ENCODE data around the gene SSTR3.

The SSTR3 gene

DNA sequence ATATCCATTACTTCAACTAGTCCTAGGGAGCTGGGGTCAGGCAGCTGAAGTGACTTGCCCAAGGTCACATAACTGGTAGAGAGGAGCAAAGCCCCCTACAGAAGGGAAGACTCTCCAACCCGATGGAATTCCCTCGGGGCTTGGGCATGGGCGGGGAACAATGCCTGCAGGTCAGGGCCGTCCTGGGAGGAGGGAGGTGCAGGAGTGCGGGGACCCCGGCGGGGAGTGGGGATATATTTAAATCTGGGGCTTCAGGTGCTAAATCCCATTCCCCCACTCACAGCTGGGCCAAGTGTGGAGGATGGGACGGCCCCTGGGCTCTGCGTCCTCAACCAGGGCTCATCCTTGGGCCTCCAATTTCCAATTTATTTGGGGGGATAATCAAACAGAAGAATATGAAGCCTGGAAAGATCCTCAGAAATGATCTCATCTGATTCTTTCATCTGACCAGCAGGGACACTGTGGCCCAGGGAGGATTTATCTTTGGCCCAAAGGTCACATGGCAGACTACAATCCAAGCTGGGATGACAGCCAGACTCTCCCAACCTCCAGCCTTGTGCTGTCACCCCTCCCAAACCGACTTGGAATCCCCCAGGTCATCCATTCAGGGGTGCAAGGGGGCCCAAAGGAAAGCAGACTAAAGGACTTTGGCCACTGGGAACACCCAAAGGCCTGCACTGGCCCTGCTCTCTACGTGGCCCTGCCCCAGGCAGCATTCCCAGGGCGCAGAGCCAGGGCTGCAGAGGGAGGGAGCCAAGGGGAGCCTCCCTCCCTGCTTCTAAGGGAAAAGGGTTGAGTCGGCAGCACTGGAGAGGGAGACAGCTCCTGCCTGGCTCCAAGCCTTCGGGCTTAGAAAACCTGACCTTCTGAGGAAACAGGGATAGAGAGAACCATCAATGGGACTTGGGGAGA lies 15.5 kb downstream of the SSTR3 start:
- DNase-seq (ENCODE audit: low spot score), result no peak

DNA sequence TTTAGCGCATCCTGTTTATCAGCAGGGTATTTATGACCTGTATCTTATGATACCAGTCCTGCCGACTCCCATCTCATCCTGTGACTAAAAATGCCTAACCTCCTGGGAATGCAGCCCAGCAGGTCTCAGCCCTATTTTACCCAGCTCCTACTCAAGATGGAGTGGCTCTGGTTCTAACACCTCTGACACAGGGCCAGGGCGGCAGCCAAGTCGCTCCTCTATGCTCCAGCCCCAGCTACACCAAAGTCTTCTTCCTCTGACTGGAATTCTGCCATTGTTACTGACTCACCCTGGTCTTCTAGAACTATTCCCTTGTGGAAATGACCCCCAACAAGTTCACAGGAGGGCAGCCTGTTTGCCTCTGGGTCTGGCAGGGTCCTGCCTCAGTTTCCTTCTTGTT lies 16.4 kb downstream of the SSTR3 start:
- DNase-seq (ENCODE audit: low spot score), result no peak

DNA sequence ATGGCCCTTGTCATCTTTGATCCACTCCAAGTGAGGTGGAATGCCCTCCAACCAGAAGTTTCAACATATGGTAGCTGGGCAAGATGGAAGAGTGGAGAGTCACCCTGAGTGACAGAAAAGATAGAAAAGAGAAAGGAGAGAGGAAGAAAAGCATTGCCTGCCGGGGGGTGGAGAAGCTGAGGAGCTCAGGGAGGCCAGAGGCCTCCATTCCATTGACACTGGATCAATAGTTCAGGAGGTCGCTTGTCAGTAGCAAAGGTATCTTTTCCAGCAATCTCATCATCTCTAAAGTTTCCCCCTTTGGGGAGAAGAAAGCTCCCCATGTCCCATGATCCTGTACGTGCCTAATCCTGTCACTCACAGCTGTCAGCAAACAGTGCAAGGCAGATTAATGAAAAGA lies 17.5 kb downstream of the SSTR3 start:
- DNase-seq (ENCODE audit: low spot score), result no peak

DNA sequence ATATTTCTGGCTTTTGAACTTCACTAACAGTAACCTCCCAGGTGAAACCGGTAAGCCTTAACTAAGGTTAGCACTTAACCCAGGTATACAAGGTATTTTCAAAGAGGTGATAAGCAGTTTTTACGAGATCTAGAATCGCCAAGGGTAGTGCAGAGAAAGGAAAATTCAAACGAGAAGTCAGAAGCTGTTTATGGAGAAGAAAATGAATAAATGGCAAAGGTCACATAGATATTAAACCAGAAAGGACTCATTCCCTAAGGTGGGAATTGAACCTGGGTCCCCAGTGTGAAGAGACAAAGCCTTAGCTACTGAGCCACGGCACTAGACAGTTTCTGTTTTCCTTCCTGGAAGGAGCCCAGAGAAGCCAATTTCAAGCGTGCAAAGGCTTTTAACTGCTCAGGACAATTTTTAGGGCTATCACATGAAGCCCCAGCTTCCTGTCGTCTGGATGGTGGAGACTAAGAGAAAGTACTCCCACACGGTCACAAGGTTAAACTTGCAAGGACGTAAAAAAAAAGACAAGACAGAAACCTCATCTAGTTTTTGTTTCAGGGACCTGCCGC lies 18.6 kb downstream of the SSTR3 start:
- DNase-seq (ENCODE audit: low spot score), result no peak

DNA sequence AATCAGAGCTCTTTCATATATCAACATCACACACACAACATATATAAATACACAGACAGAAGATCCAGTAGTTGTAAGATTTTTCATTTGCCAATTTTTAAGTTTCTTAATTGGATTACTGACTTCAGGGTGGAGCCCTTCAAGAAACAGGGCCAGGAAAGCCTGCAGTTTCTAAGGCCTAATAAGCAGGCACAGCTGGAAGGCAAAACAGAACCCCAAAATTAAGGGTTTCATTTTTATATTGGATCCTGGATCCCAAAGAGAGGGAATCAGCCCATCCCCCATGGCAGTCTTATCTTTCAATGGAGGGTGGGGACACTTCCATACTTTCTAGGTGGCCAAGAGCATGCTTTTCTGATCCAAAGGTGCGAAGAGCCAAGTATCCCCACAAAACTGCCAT lies 19.5 kb downstream of the SSTR3 start:
- DNase-seq (ENCODE audit: low spot score), result no peak

DNA sequence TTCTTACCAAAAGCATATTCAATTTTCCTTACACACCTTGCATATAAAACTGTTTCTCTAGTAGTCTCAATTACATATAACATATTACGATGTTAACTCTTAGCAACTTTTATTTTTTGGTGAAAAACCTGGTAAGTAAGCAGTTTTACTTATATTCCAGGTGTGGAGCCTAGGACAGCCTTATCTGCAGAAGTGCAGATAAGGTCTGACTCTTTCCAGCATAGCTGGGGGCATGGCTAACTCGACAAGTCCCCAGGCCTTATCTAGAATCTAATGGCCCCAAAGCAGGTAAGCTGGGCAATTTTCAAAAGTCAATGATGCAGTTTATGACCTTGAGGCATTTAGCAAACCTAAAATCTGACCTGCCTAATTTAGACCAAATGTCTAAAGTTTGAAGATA lies 20.1 kb downstream of the SSTR3 start:
- no peak for DNase-seq (ENCODE audit: low spot score)

DNA sequence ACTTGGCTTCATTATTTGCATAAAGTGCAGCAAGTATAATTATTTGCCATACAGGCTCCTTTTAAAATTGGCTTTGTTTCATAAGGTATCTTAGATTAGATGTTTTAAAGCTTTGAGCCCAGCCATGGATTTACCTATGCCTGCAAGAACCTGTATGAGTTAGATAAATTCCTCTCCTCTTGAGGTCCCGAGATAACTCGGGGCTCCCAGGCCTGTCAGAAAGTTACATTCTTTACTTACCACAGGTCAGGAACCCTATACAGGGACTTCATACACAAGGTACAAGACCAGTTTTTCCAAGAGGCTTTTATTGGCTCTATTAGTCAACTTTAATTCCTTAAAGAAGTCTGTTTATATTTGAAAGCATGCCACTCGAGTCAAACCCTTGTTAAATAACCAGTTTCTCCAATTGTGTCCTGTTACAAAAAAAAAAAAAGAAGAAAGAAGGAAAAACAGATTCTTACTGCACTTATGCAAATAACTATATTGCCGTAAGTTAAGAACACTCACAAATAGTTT lies 22.0 kb downstream of the SSTR3 start:
- DNase-seq (ENCODE audit: low spot score), result no peak

DNA sequence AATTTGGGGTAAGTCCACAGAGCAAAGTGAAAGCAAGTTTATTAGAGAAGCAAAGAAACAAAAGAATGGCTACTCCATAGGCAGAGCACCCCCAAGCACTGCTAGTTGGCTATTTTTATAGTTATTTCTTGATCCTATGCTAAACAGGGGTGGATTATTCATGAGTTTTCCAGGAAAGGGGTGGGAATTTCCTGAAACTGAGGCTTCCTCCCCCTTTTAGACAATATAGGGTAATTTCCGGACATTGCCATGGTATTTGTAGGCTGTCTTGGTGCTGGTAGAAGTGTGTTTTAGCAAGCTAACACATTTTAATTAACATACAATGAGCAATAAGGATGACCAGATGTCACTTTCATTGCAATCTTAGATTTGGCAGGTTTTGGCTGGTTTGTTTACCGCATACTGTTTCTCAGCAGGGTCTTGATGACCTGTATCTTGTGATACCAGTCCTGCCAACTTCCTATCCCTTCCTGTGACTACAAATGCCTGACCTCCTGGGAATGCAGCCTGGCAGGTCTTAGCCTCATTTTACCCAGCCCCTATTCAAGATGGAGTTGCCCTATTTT lies 23.3 kb downstream of the SSTR3 start:
- no peak for DNase-seq (ENCODE audit: low spot score)

DNA sequence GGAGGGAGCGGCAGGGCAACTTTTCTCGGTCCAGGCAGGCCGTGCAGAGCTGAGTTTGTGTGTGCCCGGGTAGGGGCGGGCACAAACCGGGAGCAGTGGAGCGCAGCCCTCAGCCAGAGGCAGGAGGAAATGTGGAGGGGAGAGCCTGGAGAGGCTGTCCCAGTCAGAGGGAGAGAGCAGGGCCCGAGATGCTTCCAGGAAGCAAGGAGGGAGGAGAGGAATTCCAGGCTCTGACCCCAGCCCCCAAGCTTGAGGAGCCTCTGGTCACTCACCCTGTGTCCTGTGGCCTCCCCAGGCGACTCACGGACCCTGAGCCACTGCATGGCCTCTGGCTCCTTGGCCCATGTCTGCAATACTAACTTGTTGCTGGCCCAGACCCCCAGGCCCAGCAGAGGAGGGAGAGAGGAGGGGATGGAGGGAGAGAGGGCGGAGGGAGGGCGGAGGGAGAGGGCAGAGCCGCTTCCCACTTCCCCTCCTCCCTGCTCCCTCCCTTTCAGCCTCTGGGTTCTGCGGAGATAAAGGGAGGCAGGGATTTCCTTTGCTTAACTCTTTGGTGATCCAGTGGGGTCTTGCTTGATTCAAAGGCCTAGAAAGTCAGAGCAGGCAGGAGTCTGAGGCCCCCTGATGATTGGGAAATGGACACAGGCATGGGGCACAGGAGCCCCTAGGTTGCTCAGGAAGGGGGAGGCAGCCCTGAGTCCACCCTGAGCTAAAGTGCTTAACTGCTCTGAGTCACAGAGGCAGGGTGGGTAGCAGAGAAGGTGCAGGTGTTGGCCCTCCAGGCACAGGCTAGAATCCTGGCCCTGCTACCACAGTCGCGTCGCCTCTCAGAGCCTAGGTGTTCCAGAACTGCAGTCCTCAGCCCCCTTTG lies 24.2 kb downstream of the SSTR3 start, which contains the start of gene C1QTNF6:
C1QTNF6 (minus strand) TSS at position 357 of the 871 bp plus-strand sequence; CDS start at position 323, 34 bp downstream.
- DNase-seq (ENCODE audit: low spot score), result no peak

DNA sequence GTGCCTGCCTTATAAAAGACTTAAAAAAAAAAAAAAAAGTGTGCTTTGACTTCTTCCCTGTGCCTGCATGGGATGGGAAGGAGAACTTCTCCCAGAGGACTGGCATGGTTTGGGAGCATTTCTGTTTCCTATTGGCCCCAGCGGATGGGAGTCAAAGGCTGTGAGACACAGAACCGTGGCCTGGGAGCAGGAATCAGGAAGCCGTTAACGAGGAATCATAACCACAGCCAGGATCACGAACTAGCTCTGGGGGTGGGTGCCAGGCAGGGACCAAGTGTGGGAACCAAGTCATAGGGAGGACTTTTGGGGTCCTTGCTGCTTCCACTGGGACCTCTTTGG lies 24.8 kb downstream of the SSTR3 start:
- DNase-seq (ENCODE audit: low spot score), result no peak

DNA sequence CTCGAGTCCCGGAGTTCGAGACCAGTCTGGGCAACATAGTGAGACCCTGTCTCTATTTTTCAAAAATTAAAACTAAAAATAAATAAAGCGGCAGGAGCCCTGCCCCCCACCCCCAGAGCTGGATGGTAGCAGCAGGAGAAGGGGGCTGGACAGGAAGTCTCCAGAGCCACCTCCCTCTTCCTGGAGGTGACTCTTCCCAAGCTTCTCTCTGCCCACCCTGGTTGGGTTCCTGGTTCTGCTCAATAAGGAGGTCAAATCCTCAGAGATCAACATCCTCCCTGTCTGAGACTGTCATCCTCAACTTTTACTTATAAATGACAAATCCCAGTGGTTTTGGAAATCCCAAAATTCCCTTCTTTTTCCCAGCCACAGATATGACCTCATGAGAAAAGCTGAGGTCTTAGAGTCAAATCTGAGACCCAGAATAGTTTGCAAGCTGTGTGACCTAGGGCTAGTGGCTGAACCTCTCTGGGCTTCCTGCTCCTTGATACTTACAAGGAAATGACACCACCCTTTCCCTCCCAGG lies 25.2 kb downstream of the SSTR3 start:
- DNase-seq (ENCODE audit: low spot score), result no peak

DNA sequence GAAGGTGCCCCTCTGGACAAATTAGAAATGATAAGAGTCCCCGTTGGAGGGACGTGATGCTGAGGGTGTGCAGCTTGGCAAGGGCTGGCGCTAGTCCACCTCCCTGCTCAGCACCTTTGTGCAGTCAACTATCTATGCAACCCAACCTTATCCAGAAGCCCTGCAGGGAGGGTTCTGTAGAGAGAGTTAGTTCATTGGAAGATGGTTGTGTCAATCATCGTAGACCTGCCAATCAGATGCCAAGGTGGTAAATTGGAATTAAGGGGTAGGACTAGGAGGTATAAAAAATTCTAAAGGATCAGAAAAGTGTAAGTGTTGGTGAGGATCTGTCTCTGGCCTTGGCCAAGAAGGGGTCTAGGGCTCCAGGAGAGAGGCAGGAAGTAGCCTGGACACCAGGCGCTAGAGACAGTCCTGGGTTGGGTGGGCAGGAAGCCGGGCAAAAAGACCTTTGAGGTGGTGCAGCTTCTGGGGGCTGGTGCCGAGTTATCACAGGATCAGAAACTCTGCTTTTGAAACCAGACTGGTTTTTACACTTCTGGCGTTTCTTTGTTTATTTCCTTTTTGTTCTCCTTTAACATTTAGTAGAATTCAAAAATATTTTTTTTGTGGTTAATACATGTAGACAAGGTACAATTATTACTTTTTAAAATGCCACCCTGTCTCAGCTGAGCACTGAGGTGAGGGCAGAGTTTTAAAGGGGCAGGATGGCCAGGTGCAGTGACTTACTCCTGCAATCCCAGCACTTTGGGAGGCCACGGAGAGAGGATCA lies 25.9 kb downstream of the SSTR3 start:
- peak; percentile 89 for DNase-seq (ENCODE audit: low spot score)

DNA sequence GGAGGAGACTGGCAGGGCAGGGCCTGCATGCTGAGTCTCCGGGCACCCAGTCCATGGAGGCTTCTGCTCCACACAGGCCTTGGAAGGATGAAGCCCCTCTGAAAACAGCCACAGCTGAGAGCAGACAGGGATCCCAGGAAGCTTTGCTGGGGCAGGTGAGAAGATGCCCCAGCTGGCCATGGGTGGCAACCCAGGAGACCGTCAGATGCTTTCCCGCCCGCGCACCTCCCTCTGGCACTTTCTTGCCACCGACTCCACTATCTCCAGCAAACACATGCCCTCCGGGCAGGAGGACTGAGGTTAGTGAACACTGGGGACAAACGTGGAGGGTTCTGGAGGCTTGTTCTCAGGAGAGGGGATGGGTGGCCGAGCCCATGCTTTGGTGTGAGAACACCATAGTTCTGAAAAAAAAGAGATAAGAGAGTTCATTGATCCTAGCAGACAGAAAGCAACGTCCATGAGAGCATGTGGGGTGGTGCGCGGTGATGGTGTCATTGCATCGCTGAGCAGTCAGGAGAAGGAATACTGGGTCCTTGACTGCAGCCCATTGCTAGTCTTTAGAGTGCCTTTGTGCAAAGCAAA lies 26.5 kb downstream of the SSTR3 start:
- DNase-seq (ENCODE audit: low spot score), result no peak

DNA sequence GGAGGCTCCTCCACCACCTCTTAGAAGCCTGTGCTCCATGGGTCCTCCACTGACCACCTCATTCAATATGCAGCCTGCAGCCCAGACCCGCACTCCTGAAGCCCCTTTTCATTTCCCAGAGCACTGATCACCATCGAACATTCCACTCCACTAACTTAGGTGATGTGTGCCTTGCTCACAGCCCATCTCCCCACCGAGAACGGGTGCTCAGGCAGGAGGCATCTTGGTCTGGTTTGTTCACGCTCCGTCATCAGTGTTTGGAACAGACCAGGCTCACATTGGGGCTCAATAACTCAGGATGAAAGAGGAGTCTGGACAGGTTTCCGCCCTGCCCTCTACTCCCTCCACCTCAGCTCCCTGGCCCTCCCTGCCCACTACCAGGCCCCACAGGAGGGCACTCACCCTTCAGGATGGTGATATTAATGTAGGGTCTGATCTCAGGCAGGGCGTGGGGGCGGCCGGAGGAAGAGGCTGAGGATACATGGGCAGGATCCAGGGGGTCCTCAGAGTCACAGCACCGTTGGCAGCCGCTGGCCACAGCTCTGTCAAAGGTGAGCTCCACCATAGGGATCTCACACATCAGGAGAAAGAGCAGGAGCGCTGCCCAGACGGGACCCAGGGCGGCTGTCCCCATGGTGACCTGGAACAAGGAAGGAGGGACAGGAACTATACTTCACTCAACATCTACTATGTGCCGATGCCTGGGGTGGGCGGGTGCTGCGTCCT lies 27.3 kb downstream of the SSTR3 start:
- DNase-seq (ENCODE audit: low spot score), result no peak

DNA sequence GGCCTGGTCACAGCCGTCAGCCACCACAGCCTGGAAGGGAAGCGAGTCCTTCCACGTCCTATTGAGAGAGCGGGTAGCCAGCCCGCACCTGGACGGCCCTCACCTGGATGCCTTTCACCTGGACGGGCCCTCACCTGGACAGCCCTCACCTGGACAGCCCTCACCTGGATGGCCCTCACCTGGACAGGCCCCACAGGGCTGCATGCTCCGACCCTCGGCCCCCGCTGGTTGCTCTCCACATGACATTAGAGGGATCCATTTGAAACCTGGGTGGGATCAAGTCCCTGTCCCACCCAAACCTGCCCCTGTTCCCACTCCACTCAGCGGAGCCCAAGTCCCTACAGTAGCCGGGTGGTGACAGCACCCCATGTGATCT lies 27.9 kb downstream of the SSTR3 start:
- no peak for DNase-seq (ENCODE audit: low spot score)

DNA sequence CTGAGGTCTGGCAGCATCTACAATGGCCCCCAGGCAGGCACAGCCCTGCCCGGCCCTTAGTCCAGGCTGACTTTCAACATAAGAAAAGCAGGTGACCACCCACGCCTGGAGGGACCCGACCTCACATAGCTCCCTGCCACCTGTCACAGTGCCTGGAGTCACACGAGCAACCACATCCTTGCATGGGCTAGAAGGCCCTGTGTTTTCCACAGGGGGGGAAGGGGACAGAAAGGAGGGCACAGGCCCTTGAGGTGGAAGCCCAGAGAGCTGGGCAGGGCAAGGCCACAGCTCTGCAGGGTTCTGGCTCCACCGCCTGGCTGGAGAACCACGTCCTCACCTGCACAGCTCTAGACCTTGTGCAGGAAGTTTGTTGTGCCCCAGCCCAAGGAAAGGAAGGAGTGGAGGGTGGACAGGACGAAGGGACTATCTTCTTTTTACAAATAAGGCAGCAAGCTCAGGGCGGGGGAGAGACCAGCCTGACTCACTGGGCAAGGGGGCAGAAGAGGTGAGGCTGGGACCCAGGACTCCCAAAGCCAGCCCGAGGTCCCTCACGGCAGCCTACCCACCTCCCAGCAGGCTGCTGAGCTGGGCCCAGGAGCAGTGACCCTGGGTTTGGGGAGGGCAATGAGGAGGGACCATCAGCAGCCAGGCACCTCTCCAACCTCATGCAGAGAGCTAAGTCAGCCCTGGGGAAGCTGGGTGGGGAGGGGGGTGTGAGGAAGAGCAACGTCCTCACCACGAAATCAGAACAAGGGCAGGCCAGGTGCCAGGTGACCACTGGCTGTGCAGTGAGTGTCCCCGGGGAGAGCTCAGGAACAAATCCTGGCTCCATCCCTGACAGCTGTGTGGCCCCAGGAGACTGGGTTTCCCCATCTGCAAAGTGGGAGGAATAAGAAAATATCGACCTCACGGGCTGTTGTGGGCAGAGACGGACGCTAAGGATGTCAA lies 28.6 kb downstream of the SSTR3 start:
- no peak for DNase-seq (ENCODE audit: low spot score)

DNA sequence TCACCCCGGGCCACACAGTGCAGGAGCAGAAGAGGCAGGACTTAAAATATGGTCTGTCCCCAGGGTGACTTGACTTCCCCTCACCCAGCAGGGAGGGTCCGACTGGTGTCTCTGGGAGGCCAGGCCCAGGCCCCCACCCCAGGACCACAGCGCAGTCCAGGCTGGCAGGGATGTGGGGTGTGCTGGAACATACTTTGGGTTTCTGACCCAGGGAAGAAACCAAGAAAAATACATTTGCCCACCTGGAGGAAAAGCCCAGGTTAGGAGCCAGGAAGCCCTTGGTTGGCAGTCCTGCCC lies 29.4 kb downstream of the SSTR3 start:
- DNase-seq (ENCODE audit: low spot score), result no peak

DNA sequence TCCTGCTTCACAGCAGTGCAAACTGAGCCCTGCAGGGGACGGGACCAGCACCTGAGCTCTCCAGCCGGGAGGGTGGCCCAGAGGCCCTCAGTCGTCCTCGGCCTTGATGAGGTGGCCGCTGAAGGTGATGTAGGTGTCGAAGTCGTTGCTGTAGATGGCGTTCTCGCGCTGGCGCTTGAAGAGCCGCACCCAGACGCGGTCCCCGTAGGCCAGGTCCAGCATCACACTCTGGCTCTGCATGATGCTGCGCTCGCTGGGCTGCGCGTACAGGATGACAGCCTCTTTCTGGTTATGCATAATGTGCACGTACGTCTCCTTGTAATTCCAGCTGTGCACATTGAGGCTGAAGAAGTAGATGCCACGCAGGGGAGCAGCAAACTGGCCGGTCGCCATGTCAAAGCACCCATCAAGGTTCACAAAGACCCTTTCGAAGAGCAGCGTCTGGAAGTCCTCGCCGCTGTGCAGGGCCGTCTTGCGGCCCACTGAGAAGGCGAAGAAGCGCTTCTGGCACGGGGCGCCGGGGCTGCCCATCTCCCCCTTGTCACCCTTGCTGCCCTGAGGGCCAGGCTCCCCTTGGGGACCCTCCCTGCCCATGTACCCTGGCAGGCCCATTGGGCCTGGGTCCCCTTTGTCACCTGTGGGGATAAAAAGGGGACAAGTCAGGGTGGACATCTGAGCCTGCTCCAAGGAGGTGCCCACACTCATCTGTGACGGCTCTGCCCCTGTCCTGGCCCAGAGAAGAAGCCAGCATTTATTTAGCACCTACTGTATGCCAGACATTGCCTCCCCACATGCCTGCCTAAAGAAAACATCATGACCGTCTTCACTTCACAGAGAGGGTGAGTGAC lies 30.0 kb downstream of the SSTR3 start:
- no peak for DNase-seq (ENCODE audit: low spot score)

Measured in hematopoietic multipotent progenitor cell treated with erythropoietin and hydrocortisone succinate and interleukin-3 and kit ligand, for 17 days (in vitro differentiated cells).